Measurements from ENCODE around the gene ZMAT3. TPM values are rescaled to one million over a fixed set of nuclear protein-coding genes. Genes with fewer than 3 reads are reported as not detected.
"Not testable (repeated sequence)": the region's sequence is repeated elsewhere in the genome, so short reads cannot be mapped to it uniquely, and the experiment has no call there.

ZMAT3 gene
- total and polyA plus RNA-seq, 2 of the 13 experiments (the other 11 are each of a cell fraction or from before 2014, with no cell fraction given), result 11.4 to 11.7 TPM

DNA sequence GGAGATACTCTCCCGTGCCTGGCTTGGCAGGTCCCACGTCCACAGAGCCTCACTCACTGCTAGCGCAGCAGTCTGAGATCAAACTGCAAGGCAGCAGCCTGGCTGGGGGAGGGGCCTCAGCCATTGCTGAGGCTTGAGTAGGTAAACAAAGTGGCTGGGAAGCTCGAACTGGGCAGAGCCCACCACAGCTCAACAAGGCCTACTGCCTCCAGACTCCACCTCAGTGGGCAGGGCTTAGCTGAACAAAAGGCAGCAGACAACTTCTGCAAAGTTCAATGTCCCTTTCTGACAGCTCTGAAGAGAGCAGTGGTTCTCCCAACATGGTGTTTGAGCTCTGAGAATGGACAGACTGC lies 32.7 kb downstream of the ZMAT3 start (continued):
- TF ChIP-seq THAP9 (CRISPR knock-in tag; IDR thresholded peaks at IDR 0.05; ENCODE audit: borderline replicate concordance), result 0 out of 2 replicates have a peak, but pooled peaks have one; percentile 19
- 0 out of 2 replicates have a peak, but pooled peaks have one; percentile 29 for TF ChIP-seq JUN (CRISPR knock-in tag; IDR thresholded peaks at IDR 0.05)
- peak; percentile 39; the same call in 1 of the 2 replicates for TF ChIP-seq SP5 (CRISPR knock-in tag; IDR thresholded peaks at IDR 0.05; ENCODE audit: borderline replicate concordance, low read depth)
- 0 out of 2 replicates have a peak, but pooled peaks have one; percentile 26 for TF ChIP-seq TAF1 (CRISPR knock-in tag; IDR thresholded peaks at IDR 0.05)
- peak; percentile 51; the same call in 1 of the 2 replicates for TF ChIP-seq ZFP91 (CRISPR knock-in tag; IDR thresholded peaks at IDR 0.05; ENCODE audit: borderline replicate concordance)
- peak; percentile 34; the same call in 1 of the 2 replicates for TF ChIP-seq SOX5 (CRISPR knock-in tag; IDR thresholded peaks at IDR 0.05; ENCODE audit: borderline replicate concordance)
- TF ChIP-seq RXRA (CRISPR knock-in tag; IDR thresholded peaks at IDR 0.05), result peak; percentile 37
- TF ChIP-seq SOX13, SOX6 (IDR thresholded peaks at IDR 0.05): not testable (repeated sequence)
- TF ChIP-seq SOX13 (CRISPR knock-in tag; conservative IDR thresholded peaks at IDR 0.05 in 1 of 2, IDR thresholded peaks at IDR 0.05 in 1 of 2), result peak in 1 of 2 experiments; percentile 44; a peak in 1 of 4 replicates
- peak; percentile 58 for TF ChIP-seq SOX6 (CRISPR knock-in tag; IDR thresholded peaks at IDR 0.05)
- 0 out of 2 replicates have a peak, but pooled peaks have one; percentile 31 for TF ChIP-seq KDM2A (CRISPR knock-in tag; IDR thresholded peaks at IDR 0.05; ENCODE audit: borderline replicate concordance, low read depth)
- TF ChIP-seq, protein P1, sequence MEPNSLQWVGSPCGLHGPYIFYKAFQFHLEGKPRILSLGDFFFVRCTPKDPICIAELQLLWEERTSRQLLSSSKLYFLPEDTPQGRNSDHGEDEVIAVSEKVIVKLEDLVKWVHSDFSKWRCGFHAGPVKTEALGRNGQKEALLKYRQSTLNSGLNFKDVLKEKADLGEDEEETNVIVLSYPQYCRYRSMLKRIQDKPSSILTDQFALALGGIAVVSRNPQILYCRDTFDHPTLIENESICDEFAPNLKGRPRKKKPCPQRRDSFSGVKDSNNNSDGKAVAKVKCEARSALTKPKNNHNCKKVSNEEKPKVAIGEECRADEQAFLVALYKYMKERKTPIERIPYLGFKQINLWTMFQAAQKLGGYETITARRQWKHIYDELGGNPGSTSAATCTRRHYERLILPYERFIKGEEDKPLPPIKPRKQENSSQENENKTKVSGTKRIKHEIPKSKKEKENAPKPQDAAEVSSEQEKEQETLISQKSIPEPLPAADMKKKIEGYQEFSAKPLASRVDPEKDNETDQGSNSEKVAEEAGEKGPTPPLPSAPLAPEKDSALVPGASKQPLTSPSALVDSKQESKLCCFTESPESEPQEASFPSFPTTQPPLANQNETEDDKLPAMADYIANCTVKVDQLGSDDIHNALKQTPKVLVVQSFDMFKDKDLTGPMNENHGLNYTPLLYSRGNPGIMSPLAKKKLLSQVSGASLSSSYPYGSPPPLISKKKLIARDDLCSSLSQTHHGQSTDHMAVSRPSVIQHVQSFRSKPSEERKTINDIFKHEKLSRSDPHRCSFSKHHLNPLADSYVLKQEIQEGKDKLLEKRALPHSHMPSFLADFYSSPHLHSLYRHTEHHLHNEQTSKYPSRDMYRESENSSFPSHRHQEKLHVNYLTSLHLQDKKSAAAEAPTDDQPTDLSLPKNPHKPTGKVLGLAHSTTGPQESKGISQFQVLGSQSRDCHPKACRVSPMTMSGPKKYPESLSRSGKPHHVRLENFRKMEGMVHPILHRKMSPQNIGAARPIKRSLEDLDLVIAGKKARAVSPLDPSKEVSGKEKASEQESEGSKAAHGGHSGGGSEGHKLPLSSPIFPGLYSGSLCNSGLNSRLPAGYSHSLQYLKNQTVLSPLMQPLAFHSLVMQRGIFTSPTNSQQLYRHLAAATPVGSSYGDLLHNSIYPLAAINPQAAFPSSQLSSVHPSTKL (CRISPR knock-in tag; IDR thresholded peaks at IDR 0.05), result peak; percentile 42; the same call in 1 of the 2 replicates
- TF ChIP-seq ZNF556 (CRISPR knock-in tag; IDR thresholded peaks at IDR 0.05; ENCODE audit: borderline replicate concordance), result 0 out of 2 replicates have a peak, but pooled peaks have one; percentile 38
- TF ChIP-seq HNF4A (CRISPR knock-in tag; IDR thresholded peaks at IDR 0.05), result peak; percentile 62
- TF ChIP-seq ZNF644 (CRISPR knock-in tag; IDR thresholded peaks at IDR 0.05; ENCODE audit: low read depth), result 0 out of 2 replicates have a peak, but pooled peaks have one; percentile 42
